RPMI8226 (cell line): ENCODE measurements around the gene SORCS3.

Experiments used
- DNase-seq: peaks from one replicate; pipeline ENCODE4 v3.0.0-alpha.2; 2015

SORCS3 gene

DNA sequence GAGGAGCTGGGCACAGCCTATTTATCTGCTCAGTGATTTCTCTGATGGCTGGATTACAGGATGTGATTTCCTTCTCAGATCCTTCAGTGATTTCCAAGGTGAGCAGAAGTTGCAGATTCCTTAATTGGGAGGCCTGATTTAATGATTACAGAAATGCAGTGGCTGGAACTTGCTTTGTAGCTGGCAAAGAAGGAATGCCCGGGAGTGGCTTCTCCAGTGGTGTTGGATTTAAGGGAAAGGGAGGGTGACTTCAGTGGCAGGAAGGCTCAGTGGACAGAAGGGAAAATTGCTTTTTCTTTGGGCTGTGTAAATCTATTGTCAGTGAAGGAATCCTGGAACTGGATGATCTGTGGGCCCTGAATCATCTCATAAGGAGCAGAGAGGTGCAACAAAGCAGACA, 5.1 kb downstream of the SORCS3 start:
- no peak for DNase-seq

DNA sequence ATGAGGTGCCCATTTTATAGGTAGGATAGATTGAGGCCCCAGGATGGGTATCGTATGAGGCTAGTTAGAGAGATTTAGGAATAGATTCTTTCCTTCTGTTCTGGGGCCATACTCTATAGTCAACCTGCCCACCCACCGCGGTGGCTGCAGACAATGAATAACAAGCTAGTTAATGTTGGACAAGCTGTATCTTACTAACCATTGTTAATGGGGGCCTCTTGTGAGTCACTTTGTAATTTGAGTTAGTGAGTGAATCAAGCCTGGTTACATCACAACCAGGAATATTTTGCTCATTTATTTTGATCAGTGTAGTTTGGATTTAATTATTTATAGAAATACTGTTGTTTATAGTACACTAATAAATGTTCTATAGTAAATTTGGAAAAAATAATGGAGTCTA, 7.3 kb downstream of the SORCS3 start:
- DNase-seq, result no peak

DNA sequence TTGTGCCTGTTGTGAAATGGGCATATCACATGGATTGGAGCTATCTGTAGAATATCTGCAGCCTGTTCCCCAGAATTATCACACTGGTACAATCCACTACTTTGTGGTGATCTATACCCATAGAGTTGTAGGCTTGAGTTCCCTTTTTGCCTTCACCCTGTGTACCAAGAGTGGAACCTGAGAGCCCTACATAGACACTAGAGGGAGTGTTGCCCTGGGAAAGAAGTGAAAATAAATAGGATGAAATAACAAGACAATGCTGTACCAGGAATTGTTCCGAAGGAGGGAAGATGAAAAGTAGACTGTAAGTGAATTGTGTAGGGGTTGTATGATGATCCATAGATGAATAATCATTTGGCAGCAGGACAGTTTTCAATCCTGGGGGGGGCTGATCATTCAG, 9.0 kb downstream of the SORCS3 start:
- DNase-seq, result no peak

DNA sequence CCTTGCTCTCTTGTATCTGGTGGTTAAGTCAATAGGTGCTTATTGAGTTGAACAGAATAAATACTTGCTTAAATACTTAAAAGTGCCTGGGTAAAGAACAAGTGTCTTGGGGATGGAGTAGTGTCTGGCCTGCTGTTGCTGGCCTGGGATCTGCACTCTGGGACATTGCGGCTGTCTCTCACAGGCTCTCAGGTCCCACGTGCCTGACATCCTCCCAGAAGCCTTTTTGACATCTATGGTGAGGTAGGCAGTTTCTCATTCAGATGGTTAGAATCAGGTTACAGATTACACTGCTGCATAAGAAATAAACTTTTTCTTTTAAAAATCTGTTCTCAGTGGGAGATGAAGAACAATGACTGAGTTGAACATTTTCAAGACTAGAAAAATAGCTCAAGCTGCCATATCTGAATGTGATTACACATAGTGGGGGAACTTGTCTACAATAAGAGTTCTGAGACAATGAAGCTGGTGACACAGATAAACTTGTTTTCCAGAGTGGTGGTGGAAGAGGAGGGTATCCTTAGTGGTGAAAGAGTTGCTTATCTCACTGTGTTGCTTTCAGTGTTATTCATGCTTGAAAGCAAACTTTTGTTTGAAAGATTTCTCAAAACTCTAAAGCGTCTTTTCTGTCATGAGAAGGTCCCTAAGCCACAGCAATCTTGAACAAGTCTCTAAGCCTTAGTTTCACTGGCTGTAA, 9.7 kb downstream of the SORCS3 start:
- DNase-seq, result no peak

DNA sequence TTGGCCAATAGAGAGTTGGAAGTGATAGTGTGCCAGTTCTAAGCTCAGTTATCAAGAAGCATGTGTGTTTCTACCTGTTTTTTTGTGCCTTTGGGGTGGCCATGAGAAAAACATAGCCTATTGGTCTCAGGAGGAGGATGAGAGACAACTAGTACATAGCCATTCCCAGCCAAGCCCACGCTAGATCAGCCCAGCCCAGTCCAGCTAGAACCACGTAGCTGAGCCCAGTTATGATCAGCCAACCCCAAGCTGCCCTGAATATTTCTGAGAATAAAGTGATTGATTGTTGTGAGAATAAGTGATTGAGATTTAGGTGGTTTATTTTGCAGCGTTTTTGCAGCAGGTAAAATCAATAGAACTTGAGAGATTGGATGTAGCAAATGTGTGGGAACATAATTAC, 15.9 kb downstream of the SORCS3 start:
- no peak for DNase-seq

GRCh38 chr10:104657457-104657856, 16.4 kb downstream of the SORCS3 start:
- no peak for DNase-seq

DNA sequence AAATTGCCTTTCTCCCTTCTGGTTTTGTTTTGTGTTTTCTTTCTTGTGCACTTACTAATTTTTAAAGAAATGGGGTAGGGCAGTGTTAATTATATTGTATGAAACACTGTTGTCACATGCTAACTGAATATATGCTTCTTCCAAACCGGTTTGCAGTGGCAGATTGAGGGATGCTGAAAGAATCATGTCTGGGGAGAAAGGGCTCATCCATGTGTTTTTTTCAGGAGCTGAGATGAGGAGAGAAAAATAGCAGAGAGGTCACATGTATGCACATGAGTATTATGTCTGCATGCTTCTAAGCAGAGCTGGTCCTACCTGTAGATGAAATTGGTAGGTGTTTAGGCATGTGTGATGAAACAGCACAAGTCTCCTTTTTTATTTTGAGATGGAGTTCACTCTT, 17.0 kb downstream of the SORCS3 start:
- no peak for DNase-seq

GRCh38 chr10:104659809-104660208, 18.7 kb downstream of the SORCS3 start:
- no peak for DNase-seq

DNA sequence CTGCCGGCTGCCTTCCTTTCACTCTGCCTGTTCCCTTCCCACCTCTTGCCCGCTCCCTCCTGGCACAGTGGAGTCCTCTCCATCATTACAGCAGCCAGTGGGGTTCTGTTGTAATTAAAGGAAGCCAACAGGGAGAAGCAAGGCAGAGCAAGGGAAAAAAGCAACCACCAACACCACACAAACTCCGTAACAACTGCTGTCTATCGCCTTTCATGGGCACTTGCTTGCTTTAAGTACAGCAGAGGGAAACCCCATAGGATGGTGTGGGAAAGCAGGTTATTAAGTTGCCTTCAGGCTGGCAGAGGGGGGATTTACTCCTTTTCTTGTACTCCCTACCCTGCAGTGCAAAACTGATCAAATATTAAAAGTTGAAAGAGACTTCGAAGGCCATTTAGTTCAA, 22.0 kb downstream of the SORCS3 start:
- no peak for DNase-seq

GRCh38 chr10:104663563-104663962, 22.5 kb downstream of the SORCS3 start:
- no peak for DNase-seq

DNA sequence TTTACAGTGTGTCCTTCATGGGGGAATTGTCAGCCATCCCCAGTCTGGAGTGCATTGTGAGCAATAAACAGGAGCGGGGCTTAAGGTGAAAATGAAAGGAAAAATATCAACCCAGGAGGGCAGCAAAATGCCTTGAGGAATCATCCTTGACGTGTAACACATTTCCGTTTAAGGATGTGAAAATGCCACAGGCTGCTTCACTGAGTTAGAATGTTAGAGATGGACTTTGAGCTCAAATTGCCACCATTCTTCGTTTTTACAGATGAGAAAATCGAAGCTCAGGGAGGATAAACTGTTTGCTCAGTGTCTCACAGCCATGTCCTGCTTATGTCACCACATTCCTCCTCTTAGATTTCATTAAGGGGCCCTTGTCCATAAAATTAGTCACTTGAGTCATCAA, 23.1 kb downstream of the SORCS3 start:
- DNase-seq, result no peak

- DNase-seq, result no peak
Measured at GRCh38 chr10:104665174-104665573, 24.1 kb downstream of the SORCS3 start.

- no peak for DNase-seq
Measured at GRCh38 chr10:104666106-104666505, 25.0 kb downstream of the SORCS3 start.

GRCh38 chr10:104676874-104677273, 35.8 kb downstream of the SORCS3 start:
- no peak for DNase-seq

GRCh38 chr10:104678658-104679057, 37.6 kb downstream of the SORCS3 start:
- DNase-seq, result no peak

DNA sequence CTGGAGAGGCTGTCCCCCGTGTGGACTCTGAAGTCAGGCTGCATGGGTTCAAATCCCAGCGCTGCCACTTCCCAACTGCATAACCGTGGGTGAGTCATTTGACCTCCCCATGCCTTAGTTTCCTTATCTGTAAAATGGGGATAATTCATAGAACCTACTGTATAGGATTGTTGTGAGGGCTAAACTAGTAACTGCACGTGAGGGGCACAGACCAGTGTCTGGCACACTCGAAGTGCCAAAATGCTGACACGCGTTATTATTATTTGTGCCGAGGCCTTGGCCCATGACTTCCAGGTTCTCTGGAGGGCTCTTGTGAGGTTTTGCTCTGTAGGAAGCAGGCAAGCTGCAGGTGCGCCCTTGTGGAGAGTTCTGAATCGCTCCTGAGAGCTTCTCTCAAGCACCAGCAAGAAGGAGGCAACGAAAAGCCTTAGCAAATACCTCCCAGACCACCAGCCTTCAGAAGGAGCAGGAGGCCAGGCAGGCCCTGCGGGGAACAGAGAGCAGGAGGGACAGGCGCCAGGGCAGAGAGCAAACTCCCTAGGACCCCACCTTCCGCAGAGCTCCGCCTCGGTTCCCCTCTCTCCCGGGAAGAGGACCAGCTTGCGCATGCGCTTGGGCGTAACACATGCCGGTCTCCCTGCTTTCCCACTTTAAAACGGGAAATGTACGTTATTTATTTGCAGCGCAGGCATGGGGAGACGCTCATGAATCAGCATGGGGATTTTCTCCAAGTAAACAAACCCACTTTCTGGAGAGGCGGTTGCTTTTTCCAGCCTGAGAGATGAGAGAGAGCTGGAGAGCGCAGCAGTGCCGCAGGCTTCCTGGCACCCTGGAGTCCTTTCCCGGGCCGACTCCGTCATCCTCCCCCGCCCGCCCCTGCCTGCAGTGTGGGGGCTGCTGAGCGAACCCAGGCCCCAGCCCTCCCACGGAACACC, 39.6 kb downstream of the SORCS3 start:
- DNase-seq, result no peak

DNA sequence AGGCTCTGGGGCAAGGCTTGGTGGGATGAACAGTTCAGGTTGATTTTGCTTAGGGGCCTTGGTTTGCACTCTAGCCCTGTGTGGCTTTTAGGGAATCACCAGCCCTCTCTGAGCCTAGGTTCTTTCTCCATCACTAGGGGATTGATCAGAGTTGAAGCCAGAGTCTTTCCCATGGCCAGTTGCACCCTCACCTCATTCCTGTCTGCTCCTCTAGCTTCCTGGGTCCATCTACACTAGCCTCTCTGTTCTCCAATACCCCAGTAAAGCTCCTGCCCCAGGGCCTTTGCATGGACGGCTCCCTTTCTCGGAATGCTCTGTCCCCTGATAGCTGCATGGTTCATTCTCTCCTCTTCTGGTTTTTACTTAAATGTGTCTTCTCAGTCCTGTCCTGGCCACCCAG, 40.4 kb downstream of the SORCS3 start:
- no peak for DNase-seq

DNA sequence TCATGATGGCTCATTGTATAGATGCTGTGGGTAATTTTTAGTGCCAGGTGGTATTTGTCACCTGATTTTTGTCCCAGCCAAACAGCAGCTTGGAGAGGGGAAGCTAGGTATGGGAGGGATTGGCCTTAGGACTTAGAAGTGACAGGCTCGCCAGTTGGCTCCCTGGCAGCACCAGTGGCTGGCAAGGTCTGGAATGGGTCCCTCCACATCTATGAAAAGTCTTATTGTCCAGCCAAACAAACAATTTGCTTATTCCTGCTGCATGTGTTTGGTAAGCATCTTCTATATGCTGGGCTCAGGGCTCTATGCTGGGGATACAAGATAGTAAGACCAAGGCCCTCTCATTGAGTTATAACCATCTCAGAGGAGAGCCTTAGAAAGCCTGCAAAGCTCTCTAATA, 42.5 kb downstream of the SORCS3 start:
- DNase-seq, result no peak

- DNase-seq, result no peak
Measured at GRCh38 chr10:104686829-104687228, 45.7 kb downstream of the SORCS3 start.

DNA sequence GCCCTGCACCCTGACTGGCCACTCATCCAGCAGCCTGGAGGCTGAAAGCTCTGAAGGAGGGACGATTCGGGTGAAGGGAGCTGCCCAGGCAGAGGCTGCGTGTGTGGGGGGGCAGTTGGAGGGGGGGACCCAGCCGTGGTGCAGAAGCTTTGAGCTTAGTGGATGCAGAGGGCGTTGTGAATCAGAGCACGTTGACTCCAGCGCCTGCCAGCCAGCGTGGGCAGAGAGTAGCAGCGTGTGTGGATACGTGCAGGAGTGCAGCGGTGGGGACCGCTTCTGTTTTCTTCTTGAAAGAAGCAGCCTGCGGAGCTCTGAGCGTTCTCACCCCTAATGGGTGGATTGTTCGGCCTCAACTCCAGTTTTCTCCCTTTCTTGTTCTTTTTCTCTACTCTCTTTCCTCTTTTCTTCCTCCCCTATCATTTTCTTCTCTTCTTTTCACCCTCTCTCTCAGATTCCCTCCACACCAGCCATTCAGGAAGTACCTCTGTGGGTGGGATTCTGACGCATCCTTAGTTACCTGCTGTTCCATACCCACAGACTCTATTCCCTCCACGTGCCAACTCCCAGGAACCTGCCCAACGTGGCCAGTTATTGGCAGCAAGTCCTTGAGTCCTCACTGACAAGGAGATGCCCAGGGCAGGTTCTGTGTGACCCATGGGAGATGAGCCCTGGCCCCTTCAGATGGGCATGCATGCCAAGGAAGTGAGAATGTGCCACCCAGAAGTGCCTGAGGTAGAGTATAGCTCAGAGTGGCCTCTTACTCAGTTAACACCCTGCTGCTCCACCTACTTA, 47.4 kb downstream of the SORCS3 start:
- DNase-seq, result no peak

- DNase-seq, result no peak
Measured at GRCh38 chr10:104689105-104689504, 48.0 kb downstream of the SORCS3 start.

- no peak for DNase-seq
Measured at GRCh38 chr10:104689547-104689946, 48.5 kb downstream of the SORCS3 start.

- no peak for DNase-seq
Measured at GRCh38 chr10:104690101-104690500, 49.0 kb downstream of the SORCS3 start.

GRCh38 chr10:104690959-104691358, 49.9 kb downstream of the SORCS3 start:
- DNase-seq, result no peak
